Right lobe of liver (tissue), 6 donors: ENCODE data around the gene CFAP210. TPM values are rescaled to one million over a fixed set of nuclear protein-coding genes. Genes with fewer than 3 reads are reported as not detected.

Experiments
- ATAC-seq, 4 donors: fragments of 200-7000 bp; cut with Tn5 transposase; one replicate each; pipeline ENCODE4 v1.9.1; 2020; ENCODE audit warnings: mild to moderate bottlenecking in 4 of 4, moderate library complexity in 4 of 4
- DNase-seq, 3 donors: peaks; one replicate each; pipeline ENCODE4 v3.0.0-alpha.2; 2020
- H3K27ac ChIP-seq, 3 donors: fragments of 200-600 bp; one replicate each; pipeline ENCODE4 v1.8.0; 2022
- H3K27me3 ChIP-seq, 2 donors: fragments of 200-600 bp; one replicate each; pipeline ENCODE4 v1.8.0; 2022
- H3K36me3 ChIP-seq, 4 donors: fragments of 200-600 bp; sonication (generic) in 1 of 4; one replicate each; pipeline versions ENCODE4 v1.5.1 to v1.8.0; 2017 to 2022; ENCODE audit warnings: control low read depth in 1 of 4
- H3K4me1 ChIP-seq, 4 donors: fragments of 200-600 bp; sonication (generic) in 1 of 4; one replicate each; pipeline versions ENCODE4 v1.5.1 to v1.8.0; 2017 to 2022; ENCODE audit warnings: control low read depth in 1 of 4
- H3K4me3 ChIP-seq, 3 donors: fragments of 200-600 bp; one replicate each; pipeline ENCODE4 v1.8.0; 2022
- H3K9me3 ChIP-seq, 4 donors: fragments of 200-600 bp; sonication (generic) in 1 of 4; one replicate each; pipeline versions ENCODE4 v1.5.1 to v1.8.0; 2017 to 2022; ENCODE audit warnings: control low read depth in 1 of 4
- POLR2A ChIP-seq: fragments of 450-650 bp; IDR thresholded peaks from one replicate; pipeline ENCODE4 v1.6.1; 2017; ENCODE audit warnings: antibody characterized with exemption, mild to moderate bottlenecking
- WGBS: methylation state at CpG from one replicate; pipeline ENCODE4 v1.1.6; 2018; ENCODE audit warnings: low coverage, low lambda C conversion rate; ENCODE audit not compliant: insufficient coverage; ENCODE audit errors: missing lambda C conversion rate; 5-methylcytosine and 5-hydroxymethylcytosine counted together
- intact Hi-C, 2 donors: fragments of 100-400 bp; cut with DNase I; formaldehyde crosslinking; loops; one replicate each; pipeline versions ENCODE4 v1.11.2 to v1.14.1; 2022
- total RNA-seq, 6 experiments: library from RNA; depleted of rRNA in 2 of 6; stranded (reverse); fragments of >200 nt in 2 of 6; fragmentation: NEBNext Ultra II Directional in 3 of 6; extraction: Animal tissue kit (Norgen Biotek cat#: 25700) in 3 of 6; gene quantifications; one replicate each; pipeline versions ENCODE4 v1.1.0 to v1.2.4, GENCODE V29; 2016 to 2023
- TF ChIP-seq, protein P1 (sequence below), 4 donors: fragments of 200-600 bp in 3 of 4; fragments of 450-650 bp in 1 of 4; IDR thresholded peaks; one replicate each; pipeline versions ENCODE4 v1.5.1 to v1.8.0; 2016 to 2022; ENCODE audit warnings: antibody characterized with exemption in 4 of 4, mild to moderate bottlenecking in 2 of 4
- donor health status: DM: no; HTN: yes; CAD: no.
- donor health status: DM: no; HTN: no; CAD: no.
- donor health status: DM: no; HTN: no; CAD: no.
- donor health status: DM: no; HTN: yes; CAD: no.
- donor health status: DM: no; HTN: yes; CAD: no.

Gene CFAP210
- total RNA-seq, 6 experiments from 2014 or later = 0.86 TPM; not detected in 5

DNA sequence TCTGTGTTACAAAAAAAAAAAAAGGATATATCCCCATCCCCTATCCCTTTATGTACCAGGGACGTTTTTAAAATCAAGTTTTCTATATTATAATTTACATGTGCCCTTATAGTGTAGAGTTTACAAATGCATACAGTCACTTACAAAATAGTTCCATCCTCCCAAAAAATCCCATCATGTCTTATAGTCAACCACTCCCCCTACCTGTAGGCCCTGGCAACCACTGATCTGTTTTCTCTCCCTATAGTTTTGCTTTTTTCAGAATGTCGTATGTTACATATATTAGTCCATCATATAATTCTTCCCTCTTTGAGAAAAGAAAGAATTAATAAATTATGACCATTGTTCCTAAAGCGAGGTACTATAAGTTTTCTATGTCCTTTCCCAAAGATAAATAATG lies 17.8 kb downstream of the CFAP210 start:
- TF ChIP-seq, protein P1, sequence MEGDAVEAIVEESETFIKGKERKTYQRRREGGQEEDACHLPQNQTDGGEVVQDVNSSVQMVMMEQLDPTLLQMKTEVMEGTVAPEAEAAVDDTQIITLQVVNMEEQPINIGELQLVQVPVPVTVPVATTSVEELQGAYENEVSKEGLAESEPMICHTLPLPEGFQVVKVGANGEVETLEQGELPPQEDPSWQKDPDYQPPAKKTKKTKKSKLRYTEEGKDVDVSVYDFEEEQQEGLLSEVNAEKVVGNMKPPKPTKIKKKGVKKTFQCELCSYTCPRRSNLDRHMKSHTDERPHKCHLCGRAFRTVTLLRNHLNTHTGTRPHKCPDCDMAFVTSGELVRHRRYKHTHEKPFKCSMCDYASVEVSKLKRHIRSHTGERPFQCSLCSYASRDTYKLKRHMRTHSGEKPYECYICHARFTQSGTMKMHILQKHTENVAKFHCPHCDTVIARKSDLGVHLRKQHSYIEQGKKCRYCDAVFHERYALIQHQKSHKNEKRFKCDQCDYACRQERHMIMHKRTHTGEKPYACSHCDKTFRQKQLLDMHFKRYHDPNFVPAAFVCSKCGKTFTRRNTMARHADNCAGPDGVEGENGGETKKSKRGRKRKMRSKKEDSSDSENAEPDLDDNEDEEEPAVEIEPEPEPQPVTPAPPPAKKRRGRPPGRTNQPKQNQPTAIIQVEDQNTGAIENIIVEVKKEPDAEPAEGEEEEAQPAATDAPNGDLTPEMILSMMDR (IDR thresholded peaks at IDR 0.05) = peak in 2 of 4 donors; percentile 13 to 15
- no peak for TF ChIP-seq POLR2A
- Histone ChIP-seq H3K27ac (no peak overlapping the region), H3K4me1 (no peaks in the 10 kb centered on the region), H3K9me3 (no peaks in the 10 kb centered on the region), H3K36me3 (no peaks in the 10 kb centered on the region), H3K27me3 (no peaks in the 10 kb centered on the region), H3K4me3 (no peak overlapping the region)
- DNase-seq (no peak), ATAC-seq (no peak)
- WGBS = 53% methylated on average over 3 of the region's 3 CpGs
- intact Hi-C loops = no loop called here

DNA sequence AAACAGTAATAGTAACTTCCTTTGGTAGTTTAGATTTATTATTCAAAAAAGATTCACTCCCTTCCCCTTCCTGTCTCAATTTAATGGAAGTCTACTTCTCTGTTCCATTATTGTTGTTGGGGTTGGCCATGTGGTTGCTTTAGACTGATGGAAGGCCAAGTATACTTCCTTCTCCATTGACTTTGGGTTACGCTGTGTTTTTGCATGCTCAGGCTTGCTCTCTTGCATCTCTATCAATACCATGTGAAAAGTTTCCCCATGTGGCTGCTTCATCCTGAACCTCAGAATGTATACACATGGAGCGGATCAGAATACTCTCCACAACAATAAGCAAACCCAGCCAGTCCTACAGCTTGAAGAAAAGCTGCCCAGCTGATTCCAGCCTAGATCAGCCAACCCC lies 20.3 kb downstream of the CFAP210 start:
- H3K36me3 ChIP-seq = no peaks in the 10 kb centered on the region
- ATAC-seq (no peak), DNase-seq (no peak)
- intact Hi-C loops = no loop called here
- H3K27me3 ChIP-seq = no peaks in the 10 kb centered on the region
- WGBS = 100% methylated on average over 2 of the region's 2 CpGs
- H3K9me3 ChIP-seq = no peaks in the 10 kb centered on the region
- no peak for TF ChIP-seq POLR2A
- TF ChIP-seq, protein P1 (IDR thresholded peaks at IDR 0.05) = no peak
- no peak overlapping the region for H3K4me3 ChIP-seq
- H3K4me1 ChIP-seq = no peaks in the 10 kb centered on the region
- H3K27ac ChIP-seq = no peak overlapping the region

DNA sequence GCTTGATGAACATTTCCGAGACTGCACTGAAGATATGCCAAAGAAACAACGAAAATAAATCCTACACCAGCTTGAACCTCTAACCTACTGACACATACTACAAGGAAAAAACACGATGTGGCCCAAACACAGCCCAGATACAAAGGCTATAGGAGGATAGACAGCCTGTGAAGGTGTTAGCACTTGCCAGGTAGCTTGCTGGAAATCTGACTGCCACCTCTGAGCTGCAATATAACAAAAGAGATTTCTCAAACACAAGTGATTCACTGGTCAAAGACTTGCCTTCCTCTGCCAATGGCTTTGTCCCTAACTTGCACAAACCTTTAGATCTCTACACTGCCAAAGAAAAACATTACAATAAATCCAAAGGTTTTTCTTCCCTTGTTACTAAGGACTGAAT lies 21.1 kb downstream of the CFAP210 start:
- intact Hi-C loops = no loop called here
- ATAC-seq = no peak
- TF ChIP-seq, protein P1 (IDR thresholded peaks at IDR 0.05) = no peak
- TF ChIP-seq POLR2A = no peak

DNA sequence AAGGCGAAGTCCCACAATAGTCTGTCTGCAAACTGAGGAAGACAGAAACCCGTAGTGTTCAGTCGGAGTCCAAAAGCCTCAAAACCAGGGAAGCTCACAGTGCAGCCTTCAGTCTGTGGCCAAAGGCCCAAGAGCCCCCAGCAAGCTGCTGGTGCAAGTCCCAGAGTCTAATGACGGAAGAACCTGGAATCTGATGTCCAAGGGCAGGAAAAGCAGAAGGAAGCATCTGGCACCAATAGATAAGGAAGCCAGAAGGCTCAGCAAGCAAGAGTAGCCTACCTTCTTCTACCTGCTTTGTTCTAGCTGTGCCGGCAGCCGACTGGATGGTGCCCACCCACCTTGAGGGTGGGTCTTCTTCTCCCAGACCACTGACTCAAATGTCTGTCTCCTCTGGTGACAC lies 21.8 kb downstream of the CFAP210 start:
- DNase-seq = no peak
- ATAC-seq = peak in 1 of 4 donors; percentile 17
- Histone ChIP-seq H3K27ac (no peak overlapping the region), H3K36me3 (no peaks in the 10 kb centered on the region), H3K4me3 (no peak overlapping the region), H3K27me3 (no peaks in the 10 kb centered on the region), H3K4me1 (no peaks in the 10 kb centered on the region), H3K9me3 (no peaks in the 10 kb centered on the region)
- intact Hi-C loops = no loop called here
- no peak for TF ChIP-seq POLR2A
- TF ChIP-seq, protein P1 (IDR thresholded peaks at IDR 0.05) = no peak
- whole genome bisulfite sequencing = 63% methylated on average over 4 of the region's 6 CpGs

More for the DNA sequence above, 21.1 kb downstream of the CFAP210 start:
- WGBS = 48% methylated on average over 2 of the region's 3 CpGs
- H3K4me3 ChIP-seq = no peak overlapping the region
- no peak overlapping the region for H3K27ac ChIP-seq
- no peaks in the 10 kb centered on the region for H3K9me3 ChIP-seq
- DNase-seq = no peak
- H3K27me3 ChIP-seq = no peaks in the 10 kb centered on the region
- H3K4me1 ChIP-seq = no peaks in the 10 kb centered on the region
- H3K36me3 ChIP-seq = no peaks in the 10 kb centered on the region

DNA sequence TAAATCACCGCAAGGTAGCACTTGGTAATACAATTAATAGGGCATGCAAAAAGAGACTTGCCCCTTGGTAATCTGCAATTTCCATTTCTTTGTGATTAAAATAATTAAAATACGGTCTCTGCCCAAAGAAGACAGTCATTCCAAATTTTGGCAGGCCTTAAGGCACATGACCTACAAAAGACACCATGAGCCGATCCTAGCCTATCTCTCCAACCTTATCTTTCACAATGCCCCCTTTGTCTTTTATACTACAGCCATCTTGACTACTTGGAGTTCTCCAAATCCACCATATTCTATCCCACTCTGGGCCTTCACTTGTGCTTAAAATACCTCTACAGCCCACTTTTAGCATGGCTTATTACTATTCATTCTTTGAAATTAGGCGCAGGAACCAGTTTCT lies 23.3 kb downstream of the CFAP210 start:
- H3K4me1 ChIP-seq = no peaks in the 10 kb centered on the region
- no peak overlapping the region for H3K4me3 ChIP-seq
- no peaks in the 10 kb centered on the region for H3K9me3 ChIP-seq
- no peaks in the 10 kb centered on the region for H3K36me3 ChIP-seq
- WGBS = 84% methylated on average over 3 of the region's 4 CpGs
- intact Hi-C loops = no loop called here
- TF ChIP-seq, protein P1 (IDR thresholded peaks at IDR 0.05) = no peak
- TF ChIP-seq POLR2A = no peak
- H3K27me3 ChIP-seq = no peaks in the 10 kb centered on the region
- no peak overlapping the region for H3K27ac ChIP-seq
- ATAC-seq = no peak
- no peak for DNase-seq
